OCI-LY7 (cell line): ENCODE measurements around the gene LRTM1. TPM values are rescaled to one million over a fixed set of nuclear protein-coding genes. Genes with fewer than 3 reads are reported as not detected.

ENCODE experiments used
- BruUV-seq: library from RNA; stranded (reverse); fragments of 400-500 nt; replicated peaks from 2 replicates; lab custom pipeline; 2021; lab: Mats Ljungman, UMichigan
- CTCF ChIA-PET: fragments of 300-600 bp; sonication (Branson Sonifier 250); formaldehyde crosslinking; loops from one replicate; lab custom pipeline; 2022; ENCODE audit warnings: antibody characterized with exemption; ENCODE audit not compliant: unreplicated experiment; lab: Charles Lee
- POLR2A ChIA-PET: fragments of 300-600 bp; sonication (Branson Sonifier 250); formaldehyde crosslinking; loops from one replicate; lab custom pipeline; 2022; ENCODE audit warnings: antibody characterized with exemption; lab: Charles Lee
- DNase-seq: peaks from one replicate; pipeline ENCODE4 v3.0.0-alpha.2; 2015; ENCODE audit warnings: low spot score
- H2AFZ ChIP-seq: fragments of 200-600 bp; sonication (generic), shearing (Covaris generic); 2 replicates; pipeline ENCODE4 v1.6.1; 2014; ENCODE audit warnings: mild to moderate bottlenecking, antibody characterized with exemption, low read length, moderate library complexity
- H3K27ac ChIP-seq: fragments of 200-600 bp; sonication (generic); 2 replicates; pipeline ENCODE4 v1.5.1; 2014; ENCODE audit warnings: mixed run types, low read depth, mild to moderate bottlenecking, moderate library complexity, low read length, inconsistent platforms; ENCODE audit not compliant: poor library complexity, severe bottlenecking
- H3K36me3 ChIP-seq: fragments of 200-600 bp; sonication (generic); 2 replicates; pipeline ENCODE4 v1.6.1; 2014; ENCODE audit warnings: mild to moderate bottlenecking, antibody characterized with exemption, low read length, moderate library complexity, mixed read lengths; ENCODE audit not compliant: insufficient read depth
- H3K4me1 ChIP-seq: fragments of 200-600 bp; sonication (generic); 2 replicates; pipeline ENCODE4 v1.5.1; 2014; ENCODE audit warnings: mild to moderate bottlenecking, low read length; ENCODE audit not compliant: insufficient read depth, poor library complexity, severe bottlenecking
- H3K4me2 ChIP-seq: fragments of 200-600 bp; sonication (generic); 2 replicates; pipeline ENCODE4 v1.6.1; 2014; ENCODE audit warnings: mild to moderate bottlenecking, low read length
- H3K4me3 ChIP-seq: fragments of 200-600 bp; sonication (generic); 2 replicates; pipeline ENCODE4 v1.5.1; 2014; ENCODE audit warnings: mild to moderate bottlenecking, low read depth, low read length; ENCODE audit not compliant: poor library complexity, severe bottlenecking
- H3K79me2 ChIP-seq: fragments of 200-600 bp; sonication (generic); 2 replicates; pipeline ENCODE4 v1.6.1; 2016; ENCODE audit warnings: low read depth, mild to moderate bottlenecking, low read length, moderate library complexity, mixed read lengths; ENCODE audit not compliant: insufficient read depth
- H3K9me2 ChIP-seq: fragments of 200-600 bp; sonication (generic); 2 replicates; pipeline ENCODE4 v1.6.1; 2016; ENCODE audit warnings: mild to moderate bottlenecking, low read length, mixed read lengths; ENCODE audit not compliant: insufficient read depth
- H3K9me3 ChIP-seq: fragments of 200-600 bp; sonication (generic); 2 replicates; pipeline ENCODE4 v1.6.1; 2014; ENCODE audit warnings: mild to moderate bottlenecking, mixed run types, low read length, mixed read lengths
- H4K20me1 ChIP-seq: fragments of 200-600 bp; sonication (generic); 2 replicates; pipeline ENCODE4 v1.6.1; 2014; ENCODE audit warnings: mild to moderate bottlenecking, antibody characterized with exemption, low read length, moderate library complexity, mixed read lengths; ENCODE audit not compliant: insufficient read depth
- CTCF ChIP-seq: fragments of 200-600 bp; sonication (generic); conservative IDR thresholded peaks from 2 replicates; pipeline ENCODE4 v1.5.1; 2014; ENCODE audit warnings: mild to moderate bottlenecking, antibody characterized with exemption, low read length, moderate library complexity, mixed read lengths
- EZH2phosphoT487 ChIP-seq: fragments of 200-600 bp; sonication (generic); IDR thresholded peaks from 2 replicates; pipeline ENCODE4 v1.6.1; 2018; ENCODE audit warnings: low read depth, borderline replicate concordance, mild to moderate bottlenecking, mixed run types, antibody characterized with exemption, low read length, moderate library complexity, mixed read lengths
- intact Hi-C: fragments of 100-400 bp; cut with micrococcal nuclease; formaldehyde crosslinking; loops from one replicate; pipeline ENCODE4 v1.10.0; 2022; ENCODE audit not compliant: unreplicated experiment
- total RNA-seq, 2 experiments: library from RNA; depleted of rRNA in 1 of 2; stranded (reverse); fragments of >200 nt in 1 of 2; shearing (Covaris generic) in 1 of 2; gene quantifications; 2 replicates each; pipeline ENCODE4 v1.2.3, GENCODE V29; 2014 to 2022

Gene LRTM1
- total RNA-seq, 2 experiments from 2014 or later: not detected

GRCh38 chr3:54889731-54890130, 38.1 kb downstream of the LRTM1 start:
- POLR2A ChIA-PET: interaction anchor here (0.7 kb wide), 2 partner anchors 574 to 1161 kb away, joined by 4 to 5 read pairs; no protein-coding TSS in a partner anchor
- no peak overlapping the region for H3K4me2 ChIP-seq

GRCh38 chr3:54888873-54889272, 39.0 kb downstream of the LRTM1 start:
- Histone ChIP-seq H3K79me2 (no peaks in the 10 kb centered on the region), H4K20me1 (no peaks in the 10 kb centered on the region), H3K9me3 (no peaks in the 10 kb centered on the region), H3K36me3 (no peaks in the 10 kb centered on the region), H3K27ac (no peak overlapping the region), H3K4me2 (no peak overlapping the region), H2AFZ (no peak overlapping the region), H3K9me2 (no peaks in the 10 kb centered on the region), H3K4me1 (no peaks in the 10 kb centered on the region), H3K4me3 (no peak overlapping the region)
- CTCF ChIA-PET: no interaction called here
- no peak for TF ChIP-seq CTCF
- TF ChIP-seq EZH2phosphoT487: no peak
- POLR2A ChIA-PET: no interaction called here
- intact Hi-C loops: no loop called here
- BruUV-seq: no TSS peak
- DNase-seq: no peak

More at GRCh38 chr3:54889731-54890130, 38.1 kb downstream of the LRTM1 start:
- BruUV-seq: no TSS peak
- Histone ChIP-seq H2AFZ (no peak overlapping the region), H3K4me3 (no peak overlapping the region), H3K9me3 (no peaks in the 10 kb centered on the region), H3K9me2 (no peaks in the 10 kb centered on the region), H3K4me1 (no peaks in the 10 kb centered on the region), H3K79me2 (no peaks in the 10 kb centered on the region), H4K20me1 (no peaks in the 10 kb centered on the region), H3K27ac (no peak overlapping the region), H3K36me3 (no peaks in the 10 kb centered on the region)
- intact Hi-C loops: no loop called here
- no peak for DNase-seq
- CTCF ChIA-PET: no interaction called here
- TF ChIP-seq CTCF: no peak
- no peak for TF ChIP-seq EZH2phosphoT487

- H3K36me3 ChIP-seq: no peaks in the 10 kb centered on the region
- no peaks in the 10 kb centered on the region for H3K9me3 ChIP-seq
- no peak overlapping the region for H2AFZ ChIP-seq
- H3K79me2 ChIP-seq: no peaks in the 10 kb centered on the region
- H4K20me1 ChIP-seq: no peaks in the 10 kb centered on the region
- DNase-seq: no peak
- no peak overlapping the region for H3K4me3 ChIP-seq
- intact Hi-C loops: no loop called here
- no peak overlapping the region for H3K4me2 ChIP-seq
- H3K27ac ChIP-seq: no peak overlapping the region
- CTCF ChIA-PET: no interaction called here
- H3K9me2 ChIP-seq: no peaks in the 10 kb centered on the region
- POLR2A ChIA-PET: no interaction called here
- no peak for TF ChIP-seq EZH2phosphoT487
- TF ChIP-seq CTCF: no peak
- BruUV-seq: no TSS peak
- no peaks in the 10 kb centered on the region for H3K4me1 ChIP-seq
These were observed 39.7 kb downstream of the LRTM1 start for GRCh38 chr3:54888162-54888561.
